IMR-90 (cell line): ENCODE results near the gene PSMB2. TPM values are rescaled to one million over a fixed set of nuclear protein-coding genes. Genes with fewer than 3 reads are reported as not detected.

ENCODE experiments used
- ATAC-seq: fragments of 200-7000 bp; cut with Tn5 transposase; 2 replicates; pipeline ENCODE4 v1.9.1; 2020; ENCODE audit warnings: low read depth, mild to moderate bottlenecking, moderate library complexity
- BruUV-seq: library from RNA; stranded (reverse); fragments of 400-500 nt; replicated peaks from 2 replicates; lab custom pipeline; 2021; lab: Mats Ljungman, UMichigan
- CTCF ChIA-PET: fragments of 300-600 bp; formaldehyde crosslinking; extraction: SDS; loops from one replicate; lab custom pipeline; 2021; ENCODE audit warnings: antibody characterized with exemption; lab: Yijun Ruan, JAX
- POLR2A ChIA-PET: fragments of 300-600 bp; sonication (Branson Sonifier 250); formaldehyde crosslinking; loops from one replicate; lab custom pipeline; 2022; ENCODE audit warnings: antibody characterized with exemption; ENCODE audit not compliant: unreplicated experiment; lab: Charles Lee
- DNase-seq: peaks from one replicate; pipeline ENCODE4 v3.0.0; 2013
- H2AFZ ChIP-seq: replicated peaks from 2 replicates; pipeline ENCODE3; 2013; ENCODE audit warnings: low read length, mild to moderate bottlenecking; ENCODE audit not compliant: poor library complexity
- H2AK5ac ChIP-seq: 2 replicates; pipeline ENCODE4 v1.6.1; 2013; ENCODE audit warnings: low read depth, low read length, inconsistent platforms
- H2AK9ac ChIP-seq: replicated peaks from 2 replicates; pipeline ENCODE3; 2013; ENCODE audit warnings: mild to moderate bottlenecking, low read depth, low read length, moderate library complexity; ENCODE audit not compliant: poor library complexity
- H2BK120ac ChIP-seq: 2 replicates; pipeline ENCODE4 v1.6.1; 2013; ENCODE audit warnings: low read depth, low read length, inconsistent platforms
- H2BK15ac ChIP-seq: 3 replicates; pipeline ENCODE4 v1.6.1; 2013; ENCODE audit warnings: low read depth, low read length, inconsistent platforms
- H2BK20ac ChIP-seq: 2 replicates; pipeline ENCODE4 v1.6.1; 2013; ENCODE audit warnings: low read depth, mild to moderate bottlenecking, inconsistent platforms, low read length, moderate library complexity
- H2BK5ac ChIP-seq: 2 replicates; pipeline ENCODE4 v1.6.1; 2013; ENCODE audit warnings: mild to moderate bottlenecking, low read depth, low read length, inconsistent platforms; ENCODE audit not compliant: poor library complexity, severe bottlenecking
- H3K14ac ChIP-seq: replicated peaks from 2 replicates; pipeline ENCODE4 v1.6.1; 2013; ENCODE audit warnings: low read depth, low read length, inconsistent platforms
- H3K18ac ChIP-seq: 2 replicates; pipeline ENCODE4 v1.6.1; 2013; ENCODE audit warnings: low read depth, low read length, control low read depth
- H3K23ac ChIP-seq: 2 replicates; pipeline ENCODE4 v1.6.1; 2013; ENCODE audit warnings: low read depth, low read length, inconsistent platforms
- H3K27ac ChIP-seq: 2 replicates; pipeline ENCODE4 v1.5.1; 2013; ENCODE audit warnings: mild to moderate bottlenecking, control low read depth, low read length; ENCODE audit not compliant: insufficient read depth
- H3K27me3 ChIP-seq: 2 replicates; pipeline ENCODE4 v1.6.1; 2013; ENCODE audit warnings: low read length; ENCODE audit not compliant: control insufficient read depth, insufficient read depth
- H3K36me3 ChIP-seq: 2 replicates; pipeline ENCODE4 v1.6.1; 2013; ENCODE audit warnings: low read length, mixed read lengths; ENCODE audit not compliant: control insufficient read depth, insufficient read depth
- H3K4ac ChIP-seq: 2 replicates; pipeline ENCODE4 v1.6.1; 2013; ENCODE audit warnings: low read depth, low read length, inconsistent platforms
- H3K4me1 ChIP-seq: 2 replicates; pipeline ENCODE4 v1.6.1; 2013; ENCODE audit warnings: low read length, mixed read lengths; ENCODE audit not compliant: control insufficient read depth, insufficient read depth
- H3K4me2 ChIP-seq: 2 replicates; pipeline ENCODE4 v1.6.1; 2013; ENCODE audit warnings: low read depth, mild to moderate bottlenecking, control low read depth, low read length, moderate library complexity
- H3K4me3 ChIP-seq: 2 replicates; pipeline ENCODE4 v1.5.1; 2013; ENCODE audit warnings: low read depth, mild to moderate bottlenecking, control low read depth, low read length, moderate library complexity; ENCODE audit not compliant: insufficient read depth
- H3K56ac ChIP-seq: 2 replicates; pipeline ENCODE4 v1.6.1; 2013; ENCODE audit warnings: low read length, inconsistent platforms; ENCODE audit not compliant: insufficient read depth; ENCODE audit errors: extremely low read depth
- H3K79me1 ChIP-seq, 2 experiments: 2 replicates each; pipeline ENCODE4 v1.6.1; 2013; ENCODE audit warnings: low read length in 2 of 2, inconsistent platforms in 1 of 2, low read depth in 1 of 2
- H3K9ac ChIP-seq: 2 replicates; pipeline ENCODE4 v1.6.1; 2013; ENCODE audit warnings: low read depth, low read length, control low read depth
- H3K9me1 ChIP-seq: 2 replicates; pipeline ENCODE4 v1.6.1; 2013; ENCODE audit warnings: low read length, inconsistent platforms; ENCODE audit not compliant: insufficient read depth
- H3K9me3 ChIP-seq: 2 replicates; pipeline ENCODE4 v1.6.1; 2013; ENCODE audit warnings: low read length; ENCODE audit not compliant: control insufficient read depth, insufficient read depth
- H4K20me1 ChIP-seq: 2 replicates; pipeline ENCODE4 v1.6.1; 2013; ENCODE audit warnings: low read length, inconsistent platforms; ENCODE audit not compliant: insufficient read depth
- H4K5ac ChIP-seq: 2 replicates; pipeline ENCODE4 v1.6.1; 2013; ENCODE audit warnings: mild to moderate bottlenecking, low read depth, low read length, control low read depth
- H4K8ac ChIP-seq, 2 experiments: 2 replicates each; pipeline ENCODE4 v1.6.1; 2013; ENCODE audit warnings: low read depth in 2 of 2, low read length in 2 of 2, control low read depth in 1 of 2, inconsistent platforms in 1 of 2
- H4K91ac ChIP-seq: 2 replicates; pipeline ENCODE4 v1.6.1; 2013; ENCODE audit warnings: low read depth, low read length, inconsistent platforms; ENCODE audit not compliant: insufficient read depth
- BHLHE40 ChIP-seq: fragments of 150-350 bp; IDR thresholded peaks from 2 replicates; pipeline ENCODE4 v1.6.1; 2016; ENCODE audit warnings: mild to moderate bottlenecking, low read depth, low read length
- FOS ChIP-seq: fragments of 150-350 bp; IDR thresholded peaks from 2 replicates; pipeline ENCODE4 v1.6.1; 2016; ENCODE audit warnings: low read depth, low read length
- MAZ ChIP-seq: IDR thresholded peaks from 2 replicates; pipeline ENCODE4 v1.6.1; 2012; ENCODE audit warnings: low read depth, mild to moderate bottlenecking, low read length, improper control_type of control experiment, moderate library complexity, borderline replicate concordance
- MXI1 ChIP-seq: IDR thresholded peaks from 2 replicates; pipeline ENCODE4 v1.6.1; 2012; ENCODE audit warnings: low read depth, mild to moderate bottlenecking, low read length, moderate library complexity, borderline replicate concordance
- NFE2L2 ChIP-seq: fragments of 150-350 bp; IDR thresholded peaks from 2 replicates; pipeline ENCODE4 v1.6.1; 2016; ENCODE audit warnings: low read depth, mild to moderate bottlenecking, low read length
- RAD21 ChIP-seq: IDR thresholded peaks from 2 replicates; pipeline ENCODE4 v1.6.1; 2012; ENCODE audit warnings: low read length, improper control_type of control experiment
- RCOR1 ChIP-seq: IDR thresholded peaks from 2 replicates; pipeline ENCODE4 v1.6.1; 2012; ENCODE audit warnings: mild to moderate bottlenecking, low read length, improper control_type of control experiment; ENCODE audit not compliant: insufficient replicate concordance
- SMC3 ChIP-seq: fragments of 150-350 bp; IDR thresholded peaks from 2 replicates; pipeline ENCODE4 v1.6.1; 2016; ENCODE audit warnings: low read depth, mild to moderate bottlenecking, antibody characterized with exemption, low read length, moderate library complexity
- WGBS, 2 experiments: methylation state at CpG; one replicate each; pipeline versions ENCODE4 v1.1.5 to v1.1.7; 2013; ENCODE audit warnings: missing lambda C conversion rate in 2 of 2; ENCODE audit not compliant: insufficient read length in 1 of 2; ENCODE audit errors: extremely low coverage in 2 of 2; 5-methylcytosine and 5-hydroxymethylcytosine counted together
- dilution Hi-C: fragments of 300-500 bp; cut with HindIII; formaldehyde crosslinking; loops from one replicate; pipeline ENCODE4 v1.14.3; 2018; ENCODE audit warnings: low sequenced_read_pairs; ENCODE audit not compliant: unreplicated experiment
- in situ Hi-C: fragments of 300-500 bp; cut with MboI; formaldehyde crosslinking; loops from 3 replicates; pipeline ENCODE4 v1.14.3; 2019; ENCODE audit warnings: low sequenced_read_pairs, inconsistent platforms, mixed read lengths
- intact Hi-C: fragments of 100-400 bp; cut with micrococcal nuclease; formaldehyde crosslinking; loops from 2 replicates; pipeline ENCODE4 v1.10.0; 2022
- polyA plus RNA-seq, 3 experiments: library from polyadenylated mRNA; depleted of rRNA; stranded (reverse); fragments of >200 nt; gene quantifications; 2 replicates each; pipeline ENCODE4 v1.2.3, GENCODE V29; 2012; ENCODE audit warnings: low replicate concordance in 1 of 3
- total RNA-seq: library from RNA; depleted of rRNA; stranded (reverse); fragments of >200 nt; gene quantifications from 2 replicates; pipeline ENCODE4 v1.2.3, GENCODE V29; 2012
- TF ChIP-seq, protein P1 (sequence below): fragments of 150-350 bp; IDR thresholded peaks from 2 replicates; pipeline ENCODE4 v1.6.1; 2016; ENCODE audit warnings: low read depth, mild to moderate bottlenecking, low read length, moderate library complexity, borderline replicate concordance
- TF ChIP-seq, protein P2 (sequence below): conservative IDR thresholded peaks from 2 replicates; pipeline ENCODE4 v1.5.1; 2012; ENCODE audit warnings: mild to moderate bottlenecking, low read depth, low read length, improper control_type of control experiment

PSMB2 gene
- total and polyA plus RNA-seq, 2 of the 4 experiments (the other 2 are of a cell fraction): 23.8 to 86.2 TPM

DNA sequence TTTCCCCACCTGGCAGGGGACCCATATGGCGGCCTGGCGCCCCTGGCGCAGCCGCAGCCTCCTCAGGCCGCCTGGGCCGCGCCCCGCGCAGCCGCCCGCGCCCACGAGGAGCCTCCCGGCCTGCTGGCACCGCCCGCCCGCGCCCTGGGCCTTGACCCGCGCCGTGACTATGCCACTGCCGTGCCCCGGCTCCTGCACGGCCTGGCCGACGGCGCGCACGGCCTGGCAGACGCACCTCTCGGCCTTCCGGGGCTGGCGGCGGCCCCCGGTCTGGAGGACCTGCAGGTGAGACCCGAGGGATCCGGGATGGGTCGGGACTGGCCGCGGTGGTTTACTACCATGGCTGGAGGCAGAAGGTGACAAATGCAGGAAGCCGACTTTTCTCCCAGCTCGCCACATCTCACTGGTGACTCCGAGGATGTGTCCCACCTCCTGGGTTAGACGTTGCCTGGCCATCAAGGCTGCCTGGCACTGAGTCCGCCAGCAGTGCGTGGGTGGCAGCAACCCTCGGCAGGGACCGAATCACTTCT, 67.1 kb downstream of the PSMB2 start (continued):
- TF ChIP-seq, protein P1, sequence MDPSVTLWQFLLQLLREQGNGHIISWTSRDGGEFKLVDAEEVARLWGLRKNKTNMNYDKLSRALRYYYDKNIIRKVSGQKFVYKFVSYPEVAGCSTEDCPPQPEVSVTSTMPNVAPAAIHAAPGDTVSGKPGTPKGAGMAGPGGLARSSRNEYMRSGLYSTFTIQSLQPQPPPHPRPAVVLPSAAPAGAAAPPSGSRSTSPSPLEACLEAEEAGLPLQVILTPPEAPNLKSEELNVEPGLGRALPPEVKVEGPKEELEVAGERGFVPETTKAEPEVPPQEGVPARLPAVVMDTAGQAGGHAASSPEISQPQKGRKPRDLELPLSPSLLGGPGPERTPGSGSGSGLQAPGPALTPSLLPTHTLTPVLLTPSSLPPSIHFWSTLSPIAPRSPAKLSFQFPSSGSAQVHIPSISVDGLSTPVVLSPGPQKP: no peak

DNA sequence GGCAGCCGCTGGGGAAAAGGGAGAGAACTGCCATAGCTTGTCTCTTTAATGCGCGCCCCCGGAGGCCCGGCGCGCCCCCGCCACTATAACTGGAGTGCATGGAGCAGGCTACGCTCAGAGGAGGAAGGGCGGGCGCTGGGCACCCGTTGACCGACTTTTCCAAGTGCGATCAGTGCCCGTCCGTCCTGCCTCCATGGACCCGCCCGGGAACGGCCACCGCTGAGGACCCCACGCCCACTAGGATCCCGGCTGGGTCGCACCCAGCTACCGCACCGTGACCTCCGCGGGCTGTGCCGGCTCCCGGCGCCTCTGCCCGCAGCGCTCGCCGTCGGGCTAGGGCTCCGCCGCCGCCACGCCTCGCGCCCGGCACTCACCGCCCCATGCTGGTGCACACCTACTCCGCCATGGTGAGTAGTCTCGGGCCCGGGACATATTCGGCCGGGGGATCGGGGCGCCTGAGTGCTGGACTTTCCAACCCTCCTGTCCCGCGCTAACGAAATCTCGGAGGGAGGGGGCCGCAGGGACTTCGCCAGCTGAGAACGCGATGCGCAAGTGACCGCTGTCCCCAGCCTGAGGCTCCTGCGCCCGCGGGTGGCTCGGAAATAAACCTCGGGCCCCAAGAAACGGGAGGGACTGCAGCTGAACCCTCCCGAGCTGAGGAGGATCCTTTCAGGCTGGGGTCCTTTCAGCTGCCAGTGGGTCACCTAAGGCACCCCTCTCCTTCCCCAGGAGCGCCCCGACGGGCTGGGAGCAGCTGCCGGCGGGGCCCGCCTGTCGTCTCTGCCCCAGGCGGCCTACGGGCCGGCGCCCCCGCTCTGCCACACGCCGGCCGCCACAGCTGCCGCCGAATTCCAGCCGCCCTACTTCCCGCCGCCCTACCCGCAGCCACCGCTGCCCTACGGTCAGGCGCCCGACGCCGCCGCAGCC, 67.9 kb downstream of the PSMB2 start, which contains the start of gene TFAP2E:
Gene TFAP2E, plus strand, starts transcription at position 117 of the 927 bp plus-strand sequence. Its CDS starts 264 bp downstream, at position 381.
- dilution Hi-C loops: no loop called here
- POLR2A ChIA-PET: no interaction called here
- Histone ChIP-seq H3K23ac (no peak within 1 kb of the TSS; the same call in 1 of the 2 replicates), H3K27ac (no peak within 1 kb of the TSS), H3K4me2 (peak within 1 kb of the TSS; percentile 48), H2AK5ac (no peak within 1 kb of the TSS), H2AK9ac (peak within 1 kb of the TSS; percentile 50), H2BK20ac (no peak within 1 kb of the TSS), H3K4ac (no peak within 1 kb of the TSS), H3K9me1 (no peaks in the 10 kb centered on the region), H2BK120ac (no peak within 1 kb of the TSS), H4K5ac (no peak within 1 kb of the TSS), H3K79me1 (no peaks in the 10 kb centered on the region), H3K18ac (no peak within 1 kb of the TSS), H3K36me3 (no peaks in the 10 kb centered on the region), H2BK5ac (no peak within 1 kb of the TSS), H3K56ac (no peak within 1 kb of the TSS), H3K14ac (no peak within 1 kb of the TSS), H3K4me1 (peaks cover 1% of the 10 kb centered on the region; the same call in 1 of the 2 replicates), H2AFZ (peak within 1 kb of the TSS; percentile 88), H3K27me3 (peaks cover 51% of the 10 kb centered on the region), H4K20me1 (0 out of 2 replicates have a peak, but pooled peaks cover 5% of the 10 kb centered on the region), H4K8ac (no peak within 1 kb of the TSS), H3K9ac (no peak within 1 kb of the TSS), H4K91ac (no peak within 1 kb of the TSS), H3K9me3 (no peaks in the 10 kb centered on the region), H3K4me3 (peak within 1 kb of the TSS; percentile 48), H2BK15ac (no peak within 1 kb of the TSS)
- 9% methylated on average over 51 of the region's 95 CpGs; no CpG with 5 or more reads in 1 of the 2 experiments for WGBS, 2 experiments
- ATAC-seq: peak; percentile 68
- DNase-seq: no peak
- BruUV-seq: no TSS peak
- in situ Hi-C loops: loop anchor here (5.0 kb wide), 1 partner anchor 199 kb away; no protein-coding TSS in a partner anchor
- CTCF ChIA-PET: no interaction called here
- intact Hi-C loops: no loop called here
- no peak for TF ChIP-seq FOS
- TF ChIP-seq RCOR1: no peak
- TF ChIP-seq, protein P2, sequence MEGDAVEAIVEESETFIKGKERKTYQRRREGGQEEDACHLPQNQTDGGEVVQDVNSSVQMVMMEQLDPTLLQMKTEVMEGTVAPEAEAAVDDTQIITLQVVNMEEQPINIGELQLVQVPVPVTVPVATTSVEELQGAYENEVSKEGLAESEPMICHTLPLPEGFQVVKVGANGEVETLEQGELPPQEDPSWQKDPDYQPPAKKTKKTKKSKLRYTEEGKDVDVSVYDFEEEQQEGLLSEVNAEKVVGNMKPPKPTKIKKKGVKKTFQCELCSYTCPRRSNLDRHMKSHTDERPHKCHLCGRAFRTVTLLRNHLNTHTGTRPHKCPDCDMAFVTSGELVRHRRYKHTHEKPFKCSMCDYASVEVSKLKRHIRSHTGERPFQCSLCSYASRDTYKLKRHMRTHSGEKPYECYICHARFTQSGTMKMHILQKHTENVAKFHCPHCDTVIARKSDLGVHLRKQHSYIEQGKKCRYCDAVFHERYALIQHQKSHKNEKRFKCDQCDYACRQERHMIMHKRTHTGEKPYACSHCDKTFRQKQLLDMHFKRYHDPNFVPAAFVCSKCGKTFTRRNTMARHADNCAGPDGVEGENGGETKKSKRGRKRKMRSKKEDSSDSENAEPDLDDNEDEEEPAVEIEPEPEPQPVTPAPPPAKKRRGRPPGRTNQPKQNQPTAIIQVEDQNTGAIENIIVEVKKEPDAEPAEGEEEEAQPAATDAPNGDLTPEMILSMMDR: no peak
- TF ChIP-seq RAD21: no peak
- TF ChIP-seq SMC3: no peak
- no peak for TF ChIP-seq MAZ
- TF ChIP-seq NFE2L2: no peak
- TF ChIP-seq, protein P1: no peak
- TF ChIP-seq MXI1: no peak
- TF ChIP-seq BHLHE40: no peak
